Astrocyte (in vitro differentiated cells and primary cell): Measurements from ENCODE around the gene OTOP3.

ENCODE experiments used
- EZH2 ChIP-seq: IDR thresholded peaks from 2 replicates; pipeline ENCODE4 v1.6.1; 2012; ENCODE audit warnings: mild to moderate bottlenecking, low read length, inconsistent platforms; ENCODE audit not compliant: insufficient read depth
- TF ChIP-seq, protein P1 (sequence below): IDR thresholded peaks from 2 replicates; pipeline ENCODE4 v1.5.1; 2011; ENCODE audit warnings: low read depth, mild to moderate bottlenecking, inconsistent platforms, low read length, moderate library complexity; ENCODE audit not compliant: insufficient read depth

DNA sequence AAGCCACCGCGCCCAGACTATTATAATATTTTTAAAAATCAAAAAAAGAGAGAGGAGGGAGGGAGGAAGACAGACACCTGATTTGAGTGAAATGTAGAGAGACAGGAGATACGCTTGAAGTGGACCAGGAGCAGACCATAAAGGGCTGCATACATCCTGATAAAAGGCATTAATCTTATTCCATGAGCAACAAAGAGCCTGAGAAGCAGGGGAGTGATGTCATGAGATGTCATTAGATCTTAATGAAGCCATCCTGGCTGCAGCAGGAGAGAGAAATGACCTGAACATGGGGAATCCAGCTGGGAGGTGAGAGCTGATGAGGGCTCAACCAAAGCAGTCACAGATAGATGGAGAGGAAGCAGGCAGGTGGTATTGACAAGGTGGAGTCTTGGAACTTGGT, 42.1 kb downstream of the OTOP3 start:
- TF ChIP-seq, protein P1, sequence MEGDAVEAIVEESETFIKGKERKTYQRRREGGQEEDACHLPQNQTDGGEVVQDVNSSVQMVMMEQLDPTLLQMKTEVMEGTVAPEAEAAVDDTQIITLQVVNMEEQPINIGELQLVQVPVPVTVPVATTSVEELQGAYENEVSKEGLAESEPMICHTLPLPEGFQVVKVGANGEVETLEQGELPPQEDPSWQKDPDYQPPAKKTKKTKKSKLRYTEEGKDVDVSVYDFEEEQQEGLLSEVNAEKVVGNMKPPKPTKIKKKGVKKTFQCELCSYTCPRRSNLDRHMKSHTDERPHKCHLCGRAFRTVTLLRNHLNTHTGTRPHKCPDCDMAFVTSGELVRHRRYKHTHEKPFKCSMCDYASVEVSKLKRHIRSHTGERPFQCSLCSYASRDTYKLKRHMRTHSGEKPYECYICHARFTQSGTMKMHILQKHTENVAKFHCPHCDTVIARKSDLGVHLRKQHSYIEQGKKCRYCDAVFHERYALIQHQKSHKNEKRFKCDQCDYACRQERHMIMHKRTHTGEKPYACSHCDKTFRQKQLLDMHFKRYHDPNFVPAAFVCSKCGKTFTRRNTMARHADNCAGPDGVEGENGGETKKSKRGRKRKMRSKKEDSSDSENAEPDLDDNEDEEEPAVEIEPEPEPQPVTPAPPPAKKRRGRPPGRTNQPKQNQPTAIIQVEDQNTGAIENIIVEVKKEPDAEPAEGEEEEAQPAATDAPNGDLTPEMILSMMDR = no peak
- no peak for TF ChIP-seq EZH2
